Measurements from ENCODE around the gene CYSTM1. TPM values are rescaled to one million over a fixed set of nuclear protein-coding genes. Genes with fewer than 3 reads are reported as not detected.

CYSTM1 gene
- total RNA-seq, 2 experiments from 2014 or later = 21.4 to 36.7 TPM

DNA sequence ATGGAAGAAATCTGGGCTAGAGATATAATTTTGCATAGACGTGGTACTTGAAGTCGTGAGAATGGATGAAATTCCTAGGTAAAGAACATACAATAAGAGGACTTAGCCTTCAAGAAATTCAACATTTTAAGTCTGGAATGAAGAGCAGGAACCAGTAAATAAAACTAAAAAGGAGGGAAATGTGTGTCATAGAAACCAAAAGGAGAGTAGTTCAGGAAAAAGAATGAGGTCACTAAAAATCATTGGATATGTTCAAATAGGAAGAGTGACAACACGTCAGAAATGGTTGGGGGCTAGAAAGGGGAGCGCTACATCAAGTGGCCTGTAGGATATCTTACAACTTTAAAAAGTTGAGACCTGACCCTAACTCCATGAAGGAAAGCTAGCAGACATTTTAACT, 83.9 kb downstream of the CYSTM1 start:
- Histone ChIP-seq H3K36me3 (ENCODE audit: insufficient read depth, low read length) (peaks cover 45% of the 10 kb centered on the region), H4K20me1 (ENCODE audit: insufficient read depth, low read length) (no peaks in the 10 kb centered on the region), H3K4me1 (ENCODE audit: insufficient read depth, low read length, poor library complexity, severe bottlenecking) (no peaks in the 10 kb centered on the region), H3K4me3 (ENCODE audit: low read depth, low read length, poor library complexity, severe bottlenecking) (no peak overlapping the region), H3K27ac (ENCODE audit: low read depth, low read length, poor library complexity, severe bottlenecking) (no peak overlapping the region), H3K9me2 (ENCODE audit: insufficient read depth, low read length) (no peaks in the 10 kb centered on the region), H3K9me3 (ENCODE audit: low read length) (0 out of 2 replicates have a peak, but pooled peaks cover 4% of the 10 kb centered on the region), H2AFZ (ENCODE audit: low read length) (no peak overlapping the region), H3K4me2 (ENCODE audit: low read length) (no peak overlapping the region), H3K79me2 (ENCODE audit: insufficient read depth, low read depth, low read length) (no peaks in the 10 kb centered on the region)
- POLR2A ChIA-PET = interaction anchor here (0.7 to 1.2 kb wide), 4 partner anchors 9 to 54 kb away, joined by 5 read pairs; no protein-coding TSS in a partner anchor
- no TSS peak for BruUV-seq (replicated peaks)
- CTCF ChIA-PET (ENCODE audit: unreplicated experiment) = no interaction called here
- no peak for DNase-seq (ENCODE audit: low spot score)
- TF ChIP-seq, protein P1, sequence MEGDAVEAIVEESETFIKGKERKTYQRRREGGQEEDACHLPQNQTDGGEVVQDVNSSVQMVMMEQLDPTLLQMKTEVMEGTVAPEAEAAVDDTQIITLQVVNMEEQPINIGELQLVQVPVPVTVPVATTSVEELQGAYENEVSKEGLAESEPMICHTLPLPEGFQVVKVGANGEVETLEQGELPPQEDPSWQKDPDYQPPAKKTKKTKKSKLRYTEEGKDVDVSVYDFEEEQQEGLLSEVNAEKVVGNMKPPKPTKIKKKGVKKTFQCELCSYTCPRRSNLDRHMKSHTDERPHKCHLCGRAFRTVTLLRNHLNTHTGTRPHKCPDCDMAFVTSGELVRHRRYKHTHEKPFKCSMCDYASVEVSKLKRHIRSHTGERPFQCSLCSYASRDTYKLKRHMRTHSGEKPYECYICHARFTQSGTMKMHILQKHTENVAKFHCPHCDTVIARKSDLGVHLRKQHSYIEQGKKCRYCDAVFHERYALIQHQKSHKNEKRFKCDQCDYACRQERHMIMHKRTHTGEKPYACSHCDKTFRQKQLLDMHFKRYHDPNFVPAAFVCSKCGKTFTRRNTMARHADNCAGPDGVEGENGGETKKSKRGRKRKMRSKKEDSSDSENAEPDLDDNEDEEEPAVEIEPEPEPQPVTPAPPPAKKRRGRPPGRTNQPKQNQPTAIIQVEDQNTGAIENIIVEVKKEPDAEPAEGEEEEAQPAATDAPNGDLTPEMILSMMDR (conservative IDR thresholded peaks at IDR 0.05; ENCODE audit: low read length) = no peak
- TF ChIP-seq EZH2phosphoT487 (IDR thresholded peaks at IDR 0.05; ENCODE audit: borderline replicate concordance, low read depth, low read length) = no peak
- intact Hi-C loops (cut with micrococcal nuclease; ENCODE audit: unreplicated experiment) = no loop called here

DNA sequence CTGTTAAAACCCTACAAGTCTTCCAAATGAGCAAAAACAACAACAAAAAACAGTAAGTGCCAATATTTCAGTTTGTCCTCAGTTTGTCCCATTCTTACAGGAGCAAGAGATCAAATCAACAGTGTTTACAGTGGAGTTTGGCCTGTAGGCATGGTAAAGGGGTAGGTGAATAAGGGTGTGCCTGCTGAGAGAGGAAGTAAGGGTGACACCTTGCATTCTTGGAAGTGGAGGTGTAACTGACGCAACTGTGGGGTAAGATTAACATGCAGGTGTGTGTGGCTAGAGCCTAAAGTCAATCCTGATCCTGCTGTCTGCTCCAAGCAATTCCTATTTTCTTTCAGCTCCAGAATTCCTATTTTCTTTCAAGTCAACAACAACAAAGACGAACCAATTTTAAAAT, 84.5 kb downstream of the CYSTM1 start:
- TF ChIP-seq, protein P1 (conservative IDR thresholded peaks at IDR 0.05; ENCODE audit: low read length) = no peak
- TF ChIP-seq EZH2phosphoT487 (IDR thresholded peaks at IDR 0.05; ENCODE audit: borderline replicate concordance, low read depth, low read length) = no peak
- peaks cover 5% of the 10 kb centered on the region; the same call in 1 of the 2 replicates for H3K79me2 ChIP-seq (ENCODE audit: insufficient read depth, low read depth, low read length)
- no peaks in the 10 kb centered on the region for H3K4me1 ChIP-seq (ENCODE audit: insufficient read depth, low read length, poor library complexity, severe bottlenecking)
- no peaks in the 10 kb centered on the region for H3K9me2 ChIP-seq (ENCODE audit: insufficient read depth, low read length)
- H3K36me3 ChIP-seq (ENCODE audit: insufficient read depth, low read length) = peaks cover 50% of the 10 kb centered on the region
- intact Hi-C loops (cut with micrococcal nuclease; ENCODE audit: unreplicated experiment) = no loop called here
- no peak overlapping the region for H3K4me3 ChIP-seq (ENCODE audit: low read depth, low read length, poor library complexity, severe bottlenecking)
- no peak for DNase-seq (ENCODE audit: low spot score)
- CTCF ChIA-PET (ENCODE audit: unreplicated experiment) = no interaction called here
- POLR2A ChIA-PET = interaction anchor here (1.0 to 4.1 kb wide), 4 partner anchors 8 to 86 kb away, joined by 4 to 29 read pairs (median 4); no protein-coding TSS in a partner anchor
- H3K9me3 ChIP-seq (ENCODE audit: low read length) = 0 out of 2 replicates have a peak, but pooled peaks cover 5% of the 10 kb centered on the region
- no peak overlapping the region for H3K4me2 ChIP-seq (ENCODE audit: low read length)
- H2AFZ ChIP-seq (ENCODE audit: low read length) = no peak overlapping the region
- no peaks in the 10 kb centered on the region for H4K20me1 ChIP-seq (ENCODE audit: insufficient read depth, low read length)
- H3K27ac ChIP-seq (ENCODE audit: low read depth, low read length, poor library complexity, severe bottlenecking) = no peak overlapping the region
- no TSS peak for BruUV-seq (replicated peaks)

DNA sequence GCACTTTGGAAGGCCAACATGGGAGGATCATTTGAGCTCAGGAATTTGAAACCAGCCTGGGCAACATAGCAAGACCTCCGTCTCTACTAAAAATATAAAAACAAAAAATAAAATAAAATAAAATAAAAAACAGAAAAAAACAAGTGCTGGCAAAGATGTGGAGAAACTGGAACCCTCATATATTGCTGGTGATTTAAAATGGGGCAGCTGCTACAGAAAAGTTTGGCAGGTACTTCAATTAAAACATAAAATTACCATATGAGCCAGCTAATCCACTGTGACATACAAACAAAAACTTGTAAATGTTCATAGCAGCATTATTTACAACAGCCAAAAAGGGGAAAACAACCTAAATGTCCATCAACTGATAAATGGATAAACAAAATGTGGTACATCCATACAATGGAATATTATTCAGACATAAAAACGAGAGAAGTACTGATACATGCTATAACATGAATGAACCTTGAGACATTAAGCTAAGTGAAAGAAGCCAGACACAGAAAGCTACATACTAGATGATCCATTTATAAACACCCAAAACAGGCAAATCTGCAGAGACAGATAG, 85.2 kb downstream of the CYSTM1 start:
- TF ChIP-seq EZH2phosphoT487 (IDR thresholded peaks at IDR 0.05; ENCODE audit: borderline replicate concordance, low read depth, low read length) = no peak
- TF ChIP-seq, protein P1 (conservative IDR thresholded peaks at IDR 0.05; ENCODE audit: low read length) = no peak
- no peak for DNase-seq (ENCODE audit: low spot score)
- CTCF ChIA-PET (ENCODE audit: unreplicated experiment) = no interaction called here
- intact Hi-C loops (cut with micrococcal nuclease; ENCODE audit: unreplicated experiment) = no loop called here
- peaks cover 11% of the 10 kb centered on the region; the same call in 1 of the 2 replicates for H3K79me2 ChIP-seq (ENCODE audit: insufficient read depth, low read depth, low read length)
- H2AFZ ChIP-seq (ENCODE audit: low read length) = no peak overlapping the region
- no peaks in the 10 kb centered on the region for H4K20me1 ChIP-seq (ENCODE audit: insufficient read depth, low read length)
- no TSS peak for BruUV-seq (replicated peaks)
- peaks cover 11% of the 10 kb centered on the region; the same call in 1 of the 2 replicates for H3K9me3 ChIP-seq (ENCODE audit: low read length)
- H3K4me2 ChIP-seq (ENCODE audit: low read length) = no peak overlapping the region
- H3K4me1 ChIP-seq (ENCODE audit: insufficient read depth, low read length, poor library complexity, severe bottlenecking) = peaks cover 4% of the 10 kb centered on the region
- no peak overlapping the region for H3K4me3 ChIP-seq (ENCODE audit: low read depth, low read length, poor library complexity, severe bottlenecking)
- H3K9me2 ChIP-seq (ENCODE audit: insufficient read depth, low read length) = no peaks in the 10 kb centered on the region
- no peak overlapping the region for H3K27ac ChIP-seq (ENCODE audit: low read depth, low read length, poor library complexity, severe bottlenecking)
- peaks cover 57% of the 10 kb centered on the region for H3K36me3 ChIP-seq (ENCODE audit: insufficient read depth, low read length)
- POLR2A ChIA-PET = interaction anchor here (0.7 to 4.1 kb wide), 5 partner anchors 8 to 85 kb away, joined by 3 to 29 read pairs (median 4); no protein-coding TSS in a partner anchor
